DOHH2 (cell line): ENCODE data around the gene EIF4A3.

Experiments used
- H3F3A ChIP-seq: fragments of 200-600 bp; sonication (generic), shearing (Covaris generic); 2 replicates; pipeline ENCODE4 v1.6.0; 2016; ENCODE audit warnings: antibody characterized with exemption, mild to moderate bottlenecking; ENCODE audit not compliant: control insufficient read depth, insufficient read depth
- H3K27ac ChIP-seq: fragments of 200-600 bp; sonication (generic); 2 replicates; pipeline ENCODE4 v1.5.1; 2014; ENCODE audit warnings: low read depth, mild to moderate bottlenecking, low read length, moderate library complexity
- H3K27me3 ChIP-seq: fragments of 200-600 bp; sonication (generic); 2 replicates; pipeline ENCODE4 v1.6.1; 2014; ENCODE audit warnings: mild to moderate bottlenecking, low read length, mixed read lengths; ENCODE audit not compliant: control insufficient read depth
- H3K36me3 ChIP-seq: fragments of 200-600 bp; sonication (generic); 2 replicates; pipeline ENCODE4 v1.6.1; 2014; ENCODE audit warnings: mild to moderate bottlenecking, low read length, moderate library complexity, mixed read lengths; ENCODE audit not compliant: control insufficient read depth
- H3K4me1 ChIP-seq: fragments of 200-600 bp; sonication (generic); 2 replicates; pipeline ENCODE4 v1.6.1; 2014; ENCODE audit warnings: mild to moderate bottlenecking, low read length, mixed read lengths; ENCODE audit not compliant: control insufficient read depth
- H3K4me2 ChIP-seq: fragments of 200-600 bp; sonication (generic); 2 replicates; pipeline ENCODE4 v1.6.0; 2014; ENCODE audit warnings: mild to moderate bottlenecking, low read length, moderate library complexity
- H3K4me3 ChIP-seq: fragments of 200-600 bp; sonication (generic); 2 replicates; pipeline ENCODE4 v1.5.1; 2014; ENCODE audit warnings: mild to moderate bottlenecking, low read length, mixed read lengths
- H3K79me2 ChIP-seq: fragments of 200-600 bp; sonication (generic); 2 replicates; pipeline ENCODE4 v1.6.1; 2014; ENCODE audit warnings: mild to moderate bottlenecking, low read length, mixed read lengths; ENCODE audit not compliant: control insufficient read depth
- H3K9me2 ChIP-seq: fragments of 200-600 bp; sonication (generic); replicated peaks from 2 replicates; pipeline ENCODE4 v1.6.1; 2014; ENCODE audit warnings: mild to moderate bottlenecking, low read length, mixed read lengths; ENCODE audit not compliant: control insufficient read depth
- H3K9me3 ChIP-seq: fragments of 200-600 bp; sonication (generic); 2 replicates; pipeline ENCODE4 v1.6.1; 2014; ENCODE audit warnings: antibody characterized with exemption, low read length, mixed read lengths; ENCODE audit not compliant: control insufficient read depth, insufficient read depth
- H4K20me1 ChIP-seq: fragments of 200-600 bp; sonication (generic); 2 replicates; pipeline ENCODE4 v1.6.0; 2014; ENCODE audit warnings: low read depth, mild to moderate bottlenecking, antibody characterized with exemption, low read length, moderate library complexity; ENCODE audit not compliant: control insufficient read depth, insufficient read depth
- EZH2phosphoT487 ChIP-seq: fragments of 200-600 bp; sonication (generic); IDR thresholded peaks from 2 replicates; pipeline ENCODE4 v1.6.1; 2017; ENCODE audit warnings: borderline replicate concordance, mild to moderate bottlenecking, antibody characterized with exemption, low read length, moderate library complexity, mixed read lengths
- TF ChIP-seq, protein P1 (sequence below): fragments of 200-600 bp; sonication (generic); IDR thresholded peaks from one replicate; pipeline ENCODE4 v1.5.1; 2014; ENCODE audit warnings: antibody characterized with exemption, mild to moderate bottlenecking, low read depth, low read length; ENCODE audit not compliant: poor library complexity, severe bottlenecking

EIF4A3 gene

DNA sequence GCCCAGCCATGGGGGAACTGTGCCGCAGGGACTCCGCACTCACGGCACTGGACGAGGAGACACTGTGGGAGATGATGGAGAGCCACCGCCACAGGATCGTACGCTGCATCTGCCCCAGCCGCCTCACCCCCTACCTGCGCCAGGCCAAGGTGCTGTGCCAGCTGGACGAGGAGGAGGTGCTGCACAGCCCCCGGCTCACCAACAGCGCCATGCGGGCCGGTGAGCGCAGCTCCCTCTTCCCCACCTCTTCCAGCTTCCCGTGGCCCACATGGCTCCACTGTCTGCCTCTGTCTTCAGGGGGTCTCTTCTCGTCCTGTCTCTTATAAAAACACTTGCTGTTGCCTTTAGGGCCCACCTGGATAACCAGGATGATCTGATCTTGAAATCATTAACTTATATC, 34.5 kb upstream of the EIF4A3 start:
- no peaks in the 10 kb centered on the region for H4K20me1 ChIP-seq
- no peak overlapping the region for H3K4me2 ChIP-seq
- H3K4me1 ChIP-seq = no peaks in the 10 kb centered on the region
- H3K9me2 ChIP-seq = no peaks in the 10 kb centered on the region
- H3K79me2 ChIP-seq = no peaks in the 10 kb centered on the region
- no peaks in the 10 kb centered on the region for H3K36me3 ChIP-seq
- H3K27me3 ChIP-seq = no peaks in the 10 kb centered on the region
- H3F3A ChIP-seq = no peaks in the 10 kb centered on the region
- no peak overlapping the region for H3K27ac ChIP-seq
- H3K4me3 ChIP-seq = no peak overlapping the region
- TF ChIP-seq EZH2phosphoT487 = no peak
- TF ChIP-seq, protein P1, sequence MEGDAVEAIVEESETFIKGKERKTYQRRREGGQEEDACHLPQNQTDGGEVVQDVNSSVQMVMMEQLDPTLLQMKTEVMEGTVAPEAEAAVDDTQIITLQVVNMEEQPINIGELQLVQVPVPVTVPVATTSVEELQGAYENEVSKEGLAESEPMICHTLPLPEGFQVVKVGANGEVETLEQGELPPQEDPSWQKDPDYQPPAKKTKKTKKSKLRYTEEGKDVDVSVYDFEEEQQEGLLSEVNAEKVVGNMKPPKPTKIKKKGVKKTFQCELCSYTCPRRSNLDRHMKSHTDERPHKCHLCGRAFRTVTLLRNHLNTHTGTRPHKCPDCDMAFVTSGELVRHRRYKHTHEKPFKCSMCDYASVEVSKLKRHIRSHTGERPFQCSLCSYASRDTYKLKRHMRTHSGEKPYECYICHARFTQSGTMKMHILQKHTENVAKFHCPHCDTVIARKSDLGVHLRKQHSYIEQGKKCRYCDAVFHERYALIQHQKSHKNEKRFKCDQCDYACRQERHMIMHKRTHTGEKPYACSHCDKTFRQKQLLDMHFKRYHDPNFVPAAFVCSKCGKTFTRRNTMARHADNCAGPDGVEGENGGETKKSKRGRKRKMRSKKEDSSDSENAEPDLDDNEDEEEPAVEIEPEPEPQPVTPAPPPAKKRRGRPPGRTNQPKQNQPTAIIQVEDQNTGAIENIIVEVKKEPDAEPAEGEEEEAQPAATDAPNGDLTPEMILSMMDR = no peak
- no peaks in the 10 kb centered on the region for H3K9me3 ChIP-seq

DNA sequence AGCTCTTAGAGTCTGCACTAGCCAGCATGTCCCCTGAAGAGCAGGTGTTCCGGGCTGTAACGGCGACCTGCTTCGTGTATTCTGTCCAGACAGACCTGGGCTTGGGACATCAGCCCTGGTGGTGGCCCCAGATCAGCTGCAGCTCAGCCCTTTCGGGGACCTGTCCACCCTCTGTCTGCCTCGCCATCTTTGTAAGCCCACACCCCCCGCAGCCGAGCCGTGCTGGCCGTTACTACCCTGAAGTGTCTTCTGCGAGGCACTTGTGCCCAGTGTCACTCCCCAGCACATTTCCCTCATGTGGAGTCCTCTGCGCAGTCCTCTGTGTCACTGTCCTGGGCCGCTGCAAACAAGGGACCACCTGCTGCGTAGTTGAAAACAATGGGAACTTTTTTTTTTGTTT, 33.3 kb upstream of the EIF4A3 start:
- Histone ChIP-seq H3K4me2 (no peak overlapping the region), H3K27ac (no peak overlapping the region), H3K36me3 (no peaks in the 10 kb centered on the region), H3K9me2 (no peaks in the 10 kb centered on the region), H3K4me3 (no peak overlapping the region), H3K4me1 (no peaks in the 10 kb centered on the region), H3F3A (no peaks in the 10 kb centered on the region), H4K20me1 (no peaks in the 10 kb centered on the region), H3K9me3 (no peaks in the 10 kb centered on the region), H3K79me2 (no peaks in the 10 kb centered on the region), H3K27me3 (no peaks in the 10 kb centered on the region)
- TF ChIP-seq, protein P1 = no peak
- TF ChIP-seq EZH2phosphoT487 = no peak

GRCh38 chr17:80177986-80178595, 31.2 kb upstream of the EIF4A3 start:
- Histone ChIP-seq H3K27ac (no peak overlapping the region), H4K20me1 (no peaks in the 10 kb centered on the region)

More at GRCh38 chr17:80177986-80178595, 31.2 kb upstream of the EIF4A3 start:
- Histone ChIP-seq H3K4me1 (no peaks in the 10 kb centered on the region), H3K36me3 (no peaks in the 10 kb centered on the region), H3K9me2 (no peaks in the 10 kb centered on the region), H3F3A (no peaks in the 10 kb centered on the region), H3K27me3 (no peaks in the 10 kb centered on the region), H3K4me2 (no peak overlapping the region), H3K79me2 (no peaks in the 10 kb centered on the region), H3K9me3 (no peaks in the 10 kb centered on the region), H3K4me3 (no peak overlapping the region)
- TF ChIP-seq, protein P1 = no peak
- TF ChIP-seq EZH2phosphoT487 = no peak
